ENCODE measurements around the gene ITPR2. TPM values are rescaled to one million over a fixed set of nuclear protein-coding genes. Genes with fewer than 3 reads are reported as not detected.

Gene ITPR2
- total and polyA plus RNA-seq, 2 of the 13 experiments (the other 11 are each of a cell fraction or from before 2014, with no cell fraction given), result 31.9 to 81.9 TPM

DNA sequence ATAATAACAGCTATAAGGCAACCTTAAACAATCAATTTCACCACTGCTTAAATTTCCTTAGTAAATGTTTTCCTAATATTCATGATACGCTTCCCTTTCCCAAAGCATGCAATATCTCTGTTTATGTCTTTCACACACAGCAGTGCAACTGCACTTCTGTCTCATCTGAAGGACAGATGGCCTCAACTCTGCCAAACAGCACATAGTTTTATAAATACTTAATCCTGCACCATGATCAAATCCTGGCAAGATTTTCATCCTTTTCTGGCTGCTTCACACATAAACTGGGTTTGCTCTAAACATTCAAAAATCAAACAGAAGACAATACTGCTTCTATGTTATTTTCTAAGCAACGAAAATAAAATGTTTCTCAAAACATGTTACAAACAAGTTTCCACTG lies 266.3 kb downstream of the ITPR2 start:
- intact Hi-C loops (cut with micrococcal nuclease; ENCODE audit: unreplicated experiment) (no loop called here), in situ Hi-C loops (cut with HindIII; ENCODE audit: extremely low pct_ligation_motif_present, low pct_unique_long_range_greater_than_20kb) (no loop called here)
- Histone ChIP-seq H3K4me2 (ENCODE audit: low read depth, low read length) (no peak overlapping the region), H3K9me3 (ENCODE audit: low read length) (no peaks in the 10 kb centered on the region), H3K36me3 (replicated peaks in 1 of 2; ENCODE audit: control insufficient read depth in 1 of 2, insufficient read depth in 2 of 2, low read length in 2 of 2) (peaks cover 7 to 30% of the 10 kb centered on the region in 2 experiments), H3K79me2 (ENCODE audit: insufficient read depth, low read length) (no peaks in the 10 kb centered on the region), H2AFZ (ENCODE audit: low read length) (no peak overlapping the region), H4K20me1 (ENCODE audit: insufficient read depth, low read length) (no peaks in the 10 kb centered on the region), H3K27me3 (ENCODE audit: control insufficient read depth in 1 of 2, insufficient read depth in 2 of 2, low read length in 2 of 2) (no peaks in the 10 kb centered on the region), H3K4me3 (replicated peaks in 1 of 3; ENCODE audit: insufficient read depth in 1 of 3, low read depth in 2 of 3, low read length in 3 of 3) (no peak overlapping the region), H3K4me1 (ENCODE audit: insufficient read depth, low read length) (no peaks in the 10 kb centered on the region), H3K27ac (ENCODE audit: extremely low read length, insufficient read depth, low read length) (no peak overlapping the region), H3K9ac (ENCODE audit: insufficient read depth, low read depth, low read length) (no peak overlapping the region)
- WGBS (ENCODE audit: low lambda C conversion rate), result 97% methylated on average over 2 of the region's 2 CpGs
- no TSS peak for BruUV-seq (replicated peaks)
- ChIA-PET CTCF (ENCODE audit: low intra/inter-chr PET ratio, low total read pairs) (no interaction called here), POLR2A (no interaction called here)
- FAIRE-seq (no peak), DNase-seq (ENCODE audit: low spot score) (no peak), ATAC-seq (no peak)
- TF ChIP-seq ZUFSP (CRISPR knock-in tag; IDR thresholded peaks at IDR 0.05; ENCODE audit: borderline replicate concordance) (no peak), SOX5 (CRISPR knock-in tag; IDR thresholded peaks at IDR 0.05; ENCODE audit: borderline replicate concordance) (no peak)

GRCh38 chr12:26566186-26566585 lies 266.8 kb downstream of the ITPR2 start:
- H3K27ac ChIP-seq (ENCODE audit: extremely low read length, insufficient read depth, low read length), result no peak overlapping the region
- H3K9me3 ChIP-seq (ENCODE audit: low read length), result no peaks in the 10 kb centered on the region
- no peak overlapping the region for H3K4me2 ChIP-seq (ENCODE audit: low read depth, low read length)
- ATAC-seq (no peak), FAIRE-seq (no peak), DNase-seq (ENCODE audit: low spot score) (no peak)
- no peaks in the 10 kb centered on the region for H4K20me1 ChIP-seq (ENCODE audit: insufficient read depth, low read length)
- in situ Hi-C loops (cut with HindIII; ENCODE audit: extremely low pct_ligation_motif_present, low pct_unique_long_range_greater_than_20kb) (no loop called here), intact Hi-C loops (cut with micrococcal nuclease; ENCODE audit: unreplicated experiment) (no loop called here)
- H3K36me3 ChIP-seq (replicated peaks in 1 of 2; ENCODE audit: control insufficient read depth in 1 of 2, insufficient read depth in 2 of 2, low read length in 2 of 2), result peaks cover 5 to 28% of the 10 kb centered on the region in 2 experiments
- no peaks in the 10 kb centered on the region for H3K4me1 ChIP-seq (ENCODE audit: insufficient read depth, low read length)
- no TSS peak for BruUV-seq (replicated peaks)
- TF ChIP-seq RBM22 (optimal IDR thresholded peaks at IDR 0.05; ENCODE audit: low read length) (peak; percentile 26), ZBTB7A (CRISPR knock-in tag; IDR thresholded peaks at IDR 0.05) (no peak), PCBP2 (optimal IDR thresholded peaks at IDR 0.05; ENCODE audit: low read depth, low read length, poor library complexity, severe bottlenecking) (peak; percentile 75)
- POLR2A ChIA-PET, result no interaction called here
- no peak overlapping the region for H3K4me3 ChIP-seq (replicated peaks in 1 of 3; ENCODE audit: insufficient read depth in 1 of 3, low read depth in 2 of 3, low read length in 3 of 3)
- no peak overlapping the region for H2AFZ ChIP-seq (ENCODE audit: low read length)
- CTCF ChIA-PET (ENCODE audit: low intra/inter-chr PET ratio, low total read pairs), result no interaction called here
- H3K9ac ChIP-seq (ENCODE audit: insufficient read depth, low read depth, low read length), result no peak overlapping the region
- no peaks in the 10 kb centered on the region for H3K27me3 ChIP-seq (ENCODE audit: control insufficient read depth in 1 of 2, insufficient read depth in 2 of 2, low read length in 2 of 2)
- no peaks in the 10 kb centered on the region for H3K79me2 ChIP-seq (ENCODE audit: insufficient read depth, low read length)
